ENCODE measurements around the gene CDK5.

The CDK5 gene

GRCh38 chr7:151071032-151071866 lies 13.6 kb upstream of the CDK5 start:
- DNase-seq, result no peak

GRCh38 chr7:151070574-151070960 lies 12.9 kb upstream of the CDK5 start:
- no peak for DNase-seq

- DNase-seq, result no peak
Measured at GRCh38 chr7:151069841-151070573, 12.3 kb upstream of the CDK5 start.

GRCh38 chr7:151068069-151068773 lies 10.5 kb upstream of the CDK5 start:
- DNase-seq, result no peak

- no peak for DNase-seq
Measured at GRCh38 chr7:151066273-151066974, 8.7 kb upstream of the CDK5 start.

GRCh38 chr7:151065516-151065915 lies 7.8 kb upstream of the CDK5 start:
- DNase-seq, result no peak

GRCh38 chr7:151064993-151065392 lies 7.3 kb upstream of the CDK5 start:
- no peak for DNase-seq

- no peak for DNase-seq
Measured at GRCh38 chr7:151064454-151064853, 6.8 kb upstream of the CDK5 start.

- no peak for DNase-seq
Measured at GRCh38 chr7:151063212-151063561, 5.5 kb upstream of the CDK5 start.

GRCh38 chr7:151062399-151063211 lies 4.9 kb upstream of the CDK5 start:
- no peak for DNase-seq

- no peak for DNase-seq
Measured at GRCh38 chr7:151062111-151062398, 4.4 kb upstream of the CDK5 start.

GRCh38 chr7:151061213-151062110 lies 3.8 kb upstream of the CDK5 start:
- no peak for DNase-seq

- DNase-seq, result peak in 1 of 5 experiments; percentile 26
Measured at GRCh38 chr7:151060416-151061212, 2.9 kb upstream of the CDK5 start.

GRCh38 chr7:151060113-151060415 lies 2.4 kb upstream of the CDK5 start:
- no peak for DNase-seq

- peak; percentile 47 to 84 (median 60) for DNase-seq
Measured at GRCh38 chr7:151059367-151060112, 1.8 kb upstream of the CDK5 start, which contains the start of gene SLC4A2. SLC4A2 (plus strand) TSS chr7:151059589; CDS start chr7:151061988, 2,399 bp downstream.

- DNase-seq, result peak in 2 of 5 experiments; percentile 16 to 23
Measured at GRCh38 chr7:151058781-151059366, 1.2 kb upstream of the CDK5 start.

- DNase-seq, result peak; percentile 89 to 99 (median 96)
Measured at GRCh38 chr7:151057989-151058780, 488 bp upstream of the CDK5 start.

Measured in T-helper 2 cell (primary cell).